Measurements from ENCODE around the gene UBAC1.
"Not testable (repeated sequence)": the region's sequence is repeated elsewhere in the genome, so short reads cannot be mapped to it uniquely, and the experiment has no call there.

Gene UBAC1

GRCh38 chr9:135920973-135921585 lies 40.1 kb downstream of the UBAC1 start:
- DNase-seq (ENCODE audit: low read depth): no peak

- no peak for DNase-seq (ENCODE audit: low read depth)
These were observed 40.8 kb downstream of the UBAC1 start for GRCh38 chr9:135920256-135920930.

- no peak for DNase-seq (ENCODE audit: low read depth)
These were observed 41.8 kb downstream of the UBAC1 start for GRCh38 chr9:135919318-135919890.

GRCh38 chr9:135916227-135916626 lies 44.9 kb downstream of the UBAC1 start:
- DNase-seq (ENCODE audit: low read depth): not testable (repeated sequence)

- no peak for DNase-seq (ENCODE audit: low read depth)
These were observed 46.3 kb downstream of the UBAC1 start for GRCh38 chr9:135914921-135915320.

- not testable (repeated sequence) for DNase-seq (ENCODE audit: low read depth)
These were observed 49.9 kb downstream of the UBAC1 start for GRCh38 chr9:135911233-135911632.

- no peak for DNase-seq (ENCODE audit: low read depth)
These were observed 50.4 kb downstream of the UBAC1 start for GRCh38 chr9:135910757-135911156.

- DNase-seq (ENCODE audit: low read depth): no peak
These were observed 51.0 kb downstream of the UBAC1 start for GRCh38 chr9:135910216-135910615.

- no peak for DNase-seq (ENCODE audit: low read depth)
These were observed 51.8 kb downstream of the UBAC1 start for GRCh38 chr9:135909371-135909770.

- no peak for DNase-seq (ENCODE audit: low read depth)
These were observed 52.4 kb downstream of the UBAC1 start for GRCh38 chr9:135908754-135909204.

GRCh38 chr9:135908093-135908753 lies 53.0 kb downstream of the UBAC1 start:
- DNase-seq (ENCODE audit: low read depth): no peak

- peak; percentile 85 for DNase-seq (ENCODE audit: low read depth)
These were observed 53.6 kb downstream of the UBAC1 start, which contains the start of gene CAMSAP1 for GRCh38 chr9:135907431-135908092. TSS of gene CAMSAP1 (minus strand) at chr9:135907546. CDS start at chr9:135907159, 387 bp downstream.

GRCh38 chr9:135907006-135907430 lies 54.2 kb downstream of the UBAC1 start:
- no peak for DNase-seq (ENCODE audit: low read depth)

GRCh38 chr9:135906291-135907005 lies 54.7 kb downstream of the UBAC1 start:
- no peak for DNase-seq (ENCODE audit: low read depth)

GRCh38 chr9:135905380-135906258 lies 55.6 kb downstream of the UBAC1 start:
- no peak for DNase-seq (ENCODE audit: low read depth)

GRCh38 chr9:135903786-135904520 lies 57.2 kb downstream of the UBAC1 start:
- DNase-seq (ENCODE audit: low read depth): no peak

- DNase-seq (ENCODE audit: low read depth): no peak
These were observed 57.9 kb downstream of the UBAC1 start for GRCh38 chr9:135903358-135903656.

GRCh38 chr9:135902655-135903357 lies 58.4 kb downstream of the UBAC1 start:
- DNase-seq (ENCODE audit: low read depth): no peak

GRCh38 chr9:135901826-135902225 lies 59.3 kb downstream of the UBAC1 start:
- DNase-seq (ENCODE audit: low read depth): no peak

All from stimulated activated CD8-positive, alpha-beta memory T cell treated with anti-CD3 and anti-CD28 coated beads, Interleukin-15, amount 100 ng/mL, for 1 hour (primary cell).